HEK293 (cell line): ENCODE results near the gene KIDINS220.

ENCODE experiments used
- CTCF ChIA-PET: fragments of 350-600 bp; formaldehyde crosslinking; extraction: SDS; loops from one replicate; lab custom pipeline; 2021; ENCODE audit warnings: antibody characterized with exemption; lab: Yijun Ruan, JAX
- POLR2A ChIA-PET: fragments of 300-600 bp; formaldehyde crosslinking; extraction: SDS; loops from one replicate; lab custom pipeline; 2020; ENCODE audit warnings: antibody characterized with exemption, inconsistent platforms; lab: Yijun Ruan, JAX
- H3K27ac ChIP-seq: fragments of 200-500 bp; sonication (Bioruptor generic); 2 replicates; pipeline ENCODE4 v1.5.1; 2014; ENCODE audit warnings: low read depth, low read length, control low read depth, inconsistent platforms; ENCODE audit errors: extremely low read depth
- H3K36me3 ChIP-seq, 2 experiments: fragments of 200-500 bp in 1 of 2; sonication (Bioruptor generic) in 1 of 2; 1 replicate in 1 of 2; 2 replicates in 1 of 2; pipeline ENCODE4 v1.5.1; 2014 to 2017; ENCODE audit warnings: inconsistent platforms in 2 of 2, low read length in 2 of 2; ENCODE audit not compliant: control insufficient read depth in 2 of 2, insufficient read depth in 1 of 2
- H3K4me1 ChIP-seq: fragments of 200-500 bp; sonication (Bioruptor generic); 2 replicates; pipeline ENCODE4 v1.5.1; 2014; ENCODE audit warnings: mild to moderate bottlenecking, low read length, inconsistent platforms; ENCODE audit not compliant: control insufficient read depth, insufficient read depth
- H3K4me3 ChIP-seq: 2 replicates; pipeline ENCODE4 v1.5.1; 2011; ENCODE audit warnings: low read depth, mild to moderate bottlenecking, control low read depth, low read length, moderate library complexity
- H3K9me3 ChIP-seq: fragments of 200-500 bp; sonication (Bioruptor generic); 2 replicates; pipeline ENCODE4 v1.5.1; 2014; ENCODE audit warnings: low read depth, low read length, inconsistent platforms; ENCODE audit not compliant: control insufficient read depth, insufficient read depth
- GLIS1 ChIP-seq: fragments of 450-650 bp; formaldehyde crosslinking; IDR thresholded peaks from 2 replicates; pipeline ENCODE4 v1.5.1; 2016; ENCODE audit warnings: missing biosample characterization, missing genetic modification characterization
- HIC1 ChIP-seq: fragments of 450-650 bp; formaldehyde crosslinking; IDR thresholded peaks from 2 replicates; pipeline ENCODE4 v1.5.1; 2016; ENCODE audit warnings: missing biosample characterization, missing genetic modification characterization
- MEIS1 ChIP-seq: sonication (generic); formaldehyde crosslinking; IDR thresholded peaks from 2 replicates; pipeline ENCODE4 v1.8.1; 2022; ENCODE audit warnings: missing genetic modification reagents, mild to moderate bottlenecking, borderline replicate concordance
- PATZ1 ChIP-seq: fragments of 450-650 bp; formaldehyde crosslinking; IDR thresholded peaks from 2 replicates; pipeline ENCODE4 v1.5.1; 2016; ENCODE audit warnings: missing biosample characterization, missing genetic modification characterization
- PRDM4 ChIP-seq: fragments of 450-650 bp; formaldehyde crosslinking; IDR thresholded peaks from 2 replicates; pipeline ENCODE4 v1.5.1; 2017; ENCODE audit warnings: missing biosample characterization, missing genetic modification characterization
- TCF7L2 ChIP-seq: IDR thresholded peaks from 2 replicates; pipeline ENCODE4 v1.6.1; 2011; ENCODE audit warnings: low read depth, mild to moderate bottlenecking, inconsistent platforms, low read length, moderate library complexity, borderline replicate concordance
- ZBTB17 ChIP-seq: fragments of 450-650 bp; formaldehyde crosslinking; IDR thresholded peaks from 2 replicates; pipeline ENCODE4 v1.5.1; 2016; ENCODE audit warnings: missing biosample characterization, missing genetic modification characterization
- ZNF2 ChIP-seq: fragments of 450-650 bp; formaldehyde crosslinking; IDR thresholded peaks from 2 replicates; pipeline ENCODE4 v1.5.1; 2016; ENCODE audit warnings: missing biosample characterization, missing genetic modification characterization
- ZNF248 ChIP-seq: fragments of 450-650 bp; formaldehyde crosslinking; IDR thresholded peaks from 2 replicates; pipeline ENCODE4 v1.5.1; 2017; ENCODE audit warnings: missing biosample characterization, missing genetic modification characterization
- ZNF302 ChIP-seq: fragments of 450-650 bp; formaldehyde crosslinking; IDR thresholded peaks from 2 replicates; pipeline ENCODE4 v1.5.1; 2016; ENCODE audit warnings: missing biosample characterization, missing genetic modification characterization, low read depth
- ZNF366 ChIP-seq: fragments of 450-650 bp; formaldehyde crosslinking; conservative IDR thresholded peaks from 2 replicates; pipeline ENCODE4 v1.5.1; 2016; ENCODE audit warnings: missing biosample characterization, missing genetic modification characterization
- ZNF423 ChIP-seq: fragments of 450-650 bp; formaldehyde crosslinking; IDR thresholded peaks from 2 replicates; pipeline ENCODE4 v1.5.1; 2016; ENCODE audit warnings: missing biosample characterization, missing genetic modification characterization
- ZNF555 ChIP-seq: fragments of 450-650 bp; formaldehyde crosslinking; conservative IDR thresholded peaks from 2 replicates; pipeline ENCODE4 v1.5.1; 2017; ENCODE audit warnings: missing biosample characterization, mild to moderate bottlenecking, missing genetic modification characterization, inconsistent platforms
- ZNF560 ChIP-seq: fragments of 450-650 bp; formaldehyde crosslinking; IDR thresholded peaks from 2 replicates; pipeline ENCODE4 v1.5.1; 2017; ENCODE audit warnings: missing biosample characterization, missing genetic modification characterization, borderline replicate concordance
- ZNF664 ChIP-seq: fragments of 450-650 bp; formaldehyde crosslinking; IDR thresholded peaks from 2 replicates; pipeline ENCODE4 v1.5.1; 2016; ENCODE audit warnings: missing biosample characterization, missing genetic modification characterization
- ZNF792 ChIP-seq: fragments of 450-650 bp; formaldehyde crosslinking; IDR thresholded peaks from 2 replicates; pipeline ENCODE4 v1.5.1; 2016; ENCODE audit warnings: missing biosample characterization, missing genetic modification characterization

Gene KIDINS220

GRCh38 chr2:8679827-8680731 lies 157.3 kb downstream of the KIDINS220 start (continued):
- TF ChIP-seq HIC1 (tag by site-specific recombination) = peak; percentile 47; the same call in 1 of the 2 replicates
- TF ChIP-seq PATZ1 (tag by site-specific recombination) = peak; percentile 44; the same call in 1 of the 2 replicates
- TF ChIP-seq ZNF248 (tag by site-specific recombination) = no peak
- peak; percentile 75 for TF ChIP-seq GLIS1 (tag by site-specific recombination)
- TF ChIP-seq TCF7L2 = peak; percentile 53
- peak; percentile 85 for TF ChIP-seq ZBTB17 (tag by site-specific recombination)

GRCh38 chr2:8679567-8679826 lies 157.9 kb downstream of the KIDINS220 start:
- H3K27ac ChIP-seq = peak overlapping the region; percentile 97
- no peak for TF ChIP-seq ZNF555
- TF ChIP-seq PRDM4 = no peak
- TF ChIP-seq ZNF366 (tag by site-specific recombination) = 0 out of 2 replicates have a peak, but pooled peaks have one; percentile 5
- 0 out of 2 replicates have a peak, but pooled peaks have one; percentile 30 for TF ChIP-seq ZNF664 (tag by site-specific recombination)
- 0 out of 2 replicates have a peak, but pooled peaks have one; percentile 8 for TF ChIP-seq ZNF2 (tag by site-specific recombination)
- TF ChIP-seq ZNF560 = no peak
- TF ChIP-seq ZNF792 (tag by site-specific recombination) = no peak
- TF ChIP-seq MEIS1 (CRISPR knock-in tag) = no peak
- TF ChIP-seq ZNF302 = no peak
- no peak for TF ChIP-seq ZNF423 (tag by site-specific recombination)
- TF ChIP-seq, all 188 proteins: peak for 3
- Histone ChIP-seq H3K4me1 (peaks cover 5% of the 10 kb centered on the region), H3K4me3 (peak overlapping the region; percentile 53), H3K36me3 (peaks cover 0 to 18% of the 10 kb centered on the region in 2 experiments; a peak in 1 of 3 replicates), H3K9me3 (no peaks in the 10 kb centered on the region)
- ChIA-PET CTCF (interaction anchor here (0.8 kb wide), 1 partner anchor 87 kb away, joined by 3 read pairs; no protein-coding TSS in a partner anchor), POLR2A (interaction anchor here (0.7 to 1.4 kb wide), 2 partner anchors 10 to 125 kb away, joined by 3 to 4 read pairs; no protein-coding TSS in a partner anchor)
